Measurements from ENCODE around the gene WEE1. TPM values are rescaled to one million over a fixed set of nuclear protein-coding genes. Genes with fewer than 3 reads are reported as not detected.

Gene WEE1
- total RNA-seq, 4 donors from 2014 or later: 14.4 to 40.4 (median 26.2) TPM

- no peak overlapping the region for H3K4me3 ChIP-seq
- no peaks in the 10 kb centered on the region for H3K9me3 ChIP-seq
- no peaks in the 10 kb centered on the region for H3K4me1 ChIP-seq
- no peaks in the 10 kb centered on the region for H3K36me3 ChIP-seq
- DNase-seq: no peak
- no peaks in the 10 kb centered on the region for H3K27me3 ChIP-seq
- no peak overlapping the region for H3K27ac ChIP-seq
- TF ChIP-seq POLR2A (IDR thresholded peaks at IDR 0.05): no peak
- no peak for TF ChIP-seq CTCF (IDR thresholded peaks at IDR 0.05)
Observed at GRCh38 chr11:9633679-9634078, 60.2 kb downstream of the WEE1 start.

- Histone ChIP-seq H3K4me1 (no peaks in the 10 kb centered on the region), H3K36me3 (no peaks in the 10 kb centered on the region), H3K4me3 (no peak overlapping the region), H3K27me3 (no peaks in the 10 kb centered on the region), H3K27ac (no peak overlapping the region), H3K9me3 (no peaks in the 10 kb centered on the region)
- TF ChIP-seq CTCF (IDR thresholded peaks at IDR 0.05) (no peak), POLR2A (IDR thresholded peaks at IDR 0.05) (no peak)
- no peak for DNase-seq
Observed at GRCh38 chr11:9636691-9637090, 63.2 kb downstream of the WEE1 start.

GRCh38 chr11:9639099-9639498, 65.6 kb downstream of the WEE1 start:
- peak in 2 of 3 donors; percentile 77 to 85 for DNase-seq
- H3K27ac ChIP-seq: peak overlapping the region in 2 of 4 donors; percentile 73 to 74
- H3K27me3 ChIP-seq: no peaks in the 10 kb centered on the region
- H3K4me1 ChIP-seq: no peaks in the 10 kb centered on the region
- no peaks in the 10 kb centered on the region for H3K36me3 ChIP-seq
- TF ChIP-seq POLR2A (IDR thresholded peaks at IDR 0.05) (peak in 1 of 2 donors; percentile 22), CTCF (IDR thresholded peaks at IDR 0.05) (no peak)
- H3K4me3 ChIP-seq: no peak overlapping the region
- H3K9me3 ChIP-seq: no peaks in the 10 kb centered on the region

Small RNA genes lying within 50 kb of the gene (small RNA-seq; reads per million reads assigned to genes)
- gene RF01210: 0 reads per million in 2 donors

Other genes with a start within 250 kb of the WEE1 start
- gene IPO7, start 189.0 kb upstream of the WEE1 start, total RNA-seq: 10 to 100 TPM; 32.4 to 79.9 (median 54.3) TPM
- 10 to 100 TPM in 3 of 4 donors, 1 to 10 TPM in 1; 8.5 to 56.1 (median 35.7) TPM for gene ZNF143, start 112.7 kb upstream of the WEE1 start, total RNA-seq
- gene SWAP70, start 90.4 kb downstream of the WEE1 start, total RNA-seq: 10 to 100 TPM; 16.8 to 62.7 (median 26.1) TPM

Measured in Peyer's patch (tissue), 4 donors.